22Rv1 (cell line): Measurements from ENCODE around the gene PAEP.

Experiments used
- ZFX ChIP-seq: fragments of 450-650 bp; IDR thresholded peaks from 2 replicates; pipeline ENCODE4 v1.6.1; 2017; ENCODE audit warnings: antibody characterized with exemption, borderline replicate concordance
- TF ChIP-seq, protein P1 (sequence below): fragments of 450-650 bp; IDR thresholded peaks from 2 replicates; pipeline ENCODE4 v1.5.1; 2017; ENCODE audit warnings: mild to moderate bottlenecking

- TF ChIP-seq, protein P1, sequence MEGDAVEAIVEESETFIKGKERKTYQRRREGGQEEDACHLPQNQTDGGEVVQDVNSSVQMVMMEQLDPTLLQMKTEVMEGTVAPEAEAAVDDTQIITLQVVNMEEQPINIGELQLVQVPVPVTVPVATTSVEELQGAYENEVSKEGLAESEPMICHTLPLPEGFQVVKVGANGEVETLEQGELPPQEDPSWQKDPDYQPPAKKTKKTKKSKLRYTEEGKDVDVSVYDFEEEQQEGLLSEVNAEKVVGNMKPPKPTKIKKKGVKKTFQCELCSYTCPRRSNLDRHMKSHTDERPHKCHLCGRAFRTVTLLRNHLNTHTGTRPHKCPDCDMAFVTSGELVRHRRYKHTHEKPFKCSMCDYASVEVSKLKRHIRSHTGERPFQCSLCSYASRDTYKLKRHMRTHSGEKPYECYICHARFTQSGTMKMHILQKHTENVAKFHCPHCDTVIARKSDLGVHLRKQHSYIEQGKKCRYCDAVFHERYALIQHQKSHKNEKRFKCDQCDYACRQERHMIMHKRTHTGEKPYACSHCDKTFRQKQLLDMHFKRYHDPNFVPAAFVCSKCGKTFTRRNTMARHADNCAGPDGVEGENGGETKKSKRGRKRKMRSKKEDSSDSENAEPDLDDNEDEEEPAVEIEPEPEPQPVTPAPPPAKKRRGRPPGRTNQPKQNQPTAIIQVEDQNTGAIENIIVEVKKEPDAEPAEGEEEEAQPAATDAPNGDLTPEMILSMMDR: no peak
- no peak for TF ChIP-seq ZFX
These were observed 6.5 kb downstream of the PAEP start for GRCh38 chr9:135568026-135568425.
